Stimulated activated CD4-positive, alpha-beta T cell treated with anti-CD3 and anti-CD28 coated beads, Interleukin-1b, Interleukin-23, amount 100 ng/mL, for 24 hours (primary cell): ENCODE measurements around the gene TARS3.
"Not testable (repeated sequence)": the region's sequence is repeated elsewhere in the genome, so short reads cannot be mapped to it uniquely, and the experiment has no call there.

Experiments
- DNase-seq, 4 experiments: peaks; one replicate each; pipeline ENCODE4 v3.0.0-alpha.2; 2020; ENCODE audit warnings: low read depth in 4 of 4, low spot score in 1 of 4

TARS3 gene

GRCh38 chr15:101657171-101657570 is 67.1 kb downstream of the TARS3 start:
- DNase-seq: no peak

GRCh38 chr15:101654624-101655337 is 69.5 kb downstream of the TARS3 start:
- DNase-seq: not testable (repeated sequence)

- no peak for DNase-seq
Observed at GRCh38 chr15:101654171-101654570, 70.1 kb downstream of the TARS3 start.

GRCh38 chr15:101652786-101653430 is 71.4 kb downstream of the TARS3 start:
- DNase-seq: no peak

- peak; percentile 85 to 92 (median 90) for DNase-seq
Observed at GRCh38 chr15:101652098-101652785, 72.0 kb downstream of the TARS3 start, which contains the start of gene TM2D3. TM2D3 (minus strand) TSS chr15:101652381; CDS start chr15:101652361, 20 bp downstream.

GRCh38 chr15:101651554-101652097 is 72.6 kb downstream of the TARS3 start:
- DNase-seq: peak in 1 of 4 experiments; percentile 2

- no peak for DNase-seq
Observed at GRCh38 chr15:101650145-101650544, 74.1 kb downstream of the TARS3 start.

GRCh38 chr15:101648356-101648755 is 75.9 kb downstream of the TARS3 start:
- no peak for DNase-seq

- DNase-seq: no peak
Observed at GRCh38 chr15:101647251-101647650, 77.0 kb downstream of the TARS3 start.

- DNase-seq: no peak
Observed at GRCh38 chr15:101646672-101647071, 77.6 kb downstream of the TARS3 start.

GRCh38 chr15:101642361-101642760 is 81.9 kb downstream of the TARS3 start:
- DNase-seq: no peak

GRCh38 chr15:101641894-101642293 is 82.4 kb downstream of the TARS3 start:
- DNase-seq: no peak

- DNase-seq: peak; percentile 36 to 57 (median 42)
Observed at GRCh38 chr15:101641129-101641764, 83.0 kb downstream of the TARS3 start.

GRCh38 chr15:101639667-101640066 is 84.6 kb downstream of the TARS3 start:
- no peak for DNase-seq

GRCh38 chr15:101637919-101638318 is 86.4 kb downstream of the TARS3 start:
- DNase-seq: no peak

- no peak for DNase-seq
Observed at GRCh38 chr15:101637516-101637915, 86.8 kb downstream of the TARS3 start.

GRCh38 chr15:101637038-101637437 is 87.2 kb downstream of the TARS3 start:
- DNase-seq: no peak

GRCh38 chr15:101635944-101636727 is 88.1 kb downstream of the TARS3 start:
- DNase-seq: no peak

GRCh38 chr15:101633356-101633755 is 90.9 kb downstream of the TARS3 start:
- DNase-seq: no peak

GRCh38 chr15:101626729-101627128 is 97.5 kb downstream of the TARS3 start:
- DNase-seq: not testable (repeated sequence)
